GM21367 (cell line): ENCODE data around the gene EIF5AL1.
"Not testable (repeated sequence)": the region's sequence is repeated elsewhere in the genome, so short reads cannot be mapped to it uniquely, and the experiment has no call there.

Source experiments
- ATAC-seq: cut with Tn5 transposase; IDR thresholded peaks from one replicate; pipeline ENCODE4 v1.9.1; 2021; ENCODE audit not compliant: unreplicated experiment

EIF5AL1 gene

DNA sequence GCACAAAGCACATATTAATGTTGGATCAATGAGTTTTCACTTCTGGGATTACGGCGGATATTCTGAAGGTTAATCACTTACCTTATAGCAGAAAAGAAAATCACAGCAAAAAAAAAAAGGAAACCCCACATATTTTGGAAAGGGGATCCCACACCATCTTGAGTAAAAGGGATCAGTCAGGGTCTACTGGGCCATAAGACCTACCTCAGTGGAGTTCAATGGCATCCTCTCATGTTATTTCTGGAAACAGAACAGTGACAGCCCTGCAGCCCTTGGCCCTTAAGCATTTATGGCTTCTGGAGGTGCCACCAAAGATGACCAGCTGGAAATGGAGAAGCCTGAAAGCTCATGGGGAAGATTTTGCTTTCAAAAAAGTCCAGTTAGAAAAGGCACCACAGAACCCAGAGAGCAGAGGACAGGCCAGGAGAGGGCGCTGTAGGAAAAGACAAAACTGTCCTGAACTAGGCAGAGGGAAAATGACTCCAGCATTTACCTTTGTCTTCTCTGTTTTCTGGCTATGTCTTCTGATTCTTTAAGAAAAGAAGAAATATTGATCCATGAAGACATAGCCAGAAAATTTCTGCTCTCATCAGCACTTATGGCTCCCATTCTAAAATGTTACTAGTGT, 2.9 kb upstream of the EIF5AL1 start:
- ATAC-seq = not testable (repeated sequence)

DNA sequence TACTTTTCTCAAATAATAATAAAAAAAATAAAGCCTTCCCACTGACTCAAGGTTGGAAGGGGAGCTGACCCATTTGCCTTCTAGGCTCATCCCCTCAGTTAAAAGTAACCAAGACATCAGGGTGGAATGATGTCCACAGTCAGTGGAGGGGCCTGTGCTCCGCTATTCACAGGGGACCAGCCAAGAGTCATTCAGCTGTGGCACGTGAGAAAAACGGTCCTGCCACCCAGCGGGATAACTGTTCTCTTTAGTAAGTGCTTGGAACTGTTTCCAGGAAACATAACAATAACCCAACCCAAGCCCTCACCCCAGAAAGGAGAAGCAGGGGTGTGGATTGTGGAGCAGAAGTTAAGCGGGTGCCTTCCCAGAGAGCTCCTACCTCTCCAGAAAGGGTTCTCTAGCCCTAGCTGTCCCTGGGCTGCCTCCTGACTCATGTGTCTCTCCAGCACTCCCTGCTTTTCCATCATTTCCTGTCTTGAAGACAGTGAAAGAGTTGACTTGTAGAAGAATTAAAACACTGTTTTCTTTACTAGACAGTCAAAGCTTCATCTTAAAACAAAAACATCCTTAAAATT, 2.3 kb upstream of the EIF5AL1 start:
- ATAC-seq = not testable (repeated sequence)

DNA sequence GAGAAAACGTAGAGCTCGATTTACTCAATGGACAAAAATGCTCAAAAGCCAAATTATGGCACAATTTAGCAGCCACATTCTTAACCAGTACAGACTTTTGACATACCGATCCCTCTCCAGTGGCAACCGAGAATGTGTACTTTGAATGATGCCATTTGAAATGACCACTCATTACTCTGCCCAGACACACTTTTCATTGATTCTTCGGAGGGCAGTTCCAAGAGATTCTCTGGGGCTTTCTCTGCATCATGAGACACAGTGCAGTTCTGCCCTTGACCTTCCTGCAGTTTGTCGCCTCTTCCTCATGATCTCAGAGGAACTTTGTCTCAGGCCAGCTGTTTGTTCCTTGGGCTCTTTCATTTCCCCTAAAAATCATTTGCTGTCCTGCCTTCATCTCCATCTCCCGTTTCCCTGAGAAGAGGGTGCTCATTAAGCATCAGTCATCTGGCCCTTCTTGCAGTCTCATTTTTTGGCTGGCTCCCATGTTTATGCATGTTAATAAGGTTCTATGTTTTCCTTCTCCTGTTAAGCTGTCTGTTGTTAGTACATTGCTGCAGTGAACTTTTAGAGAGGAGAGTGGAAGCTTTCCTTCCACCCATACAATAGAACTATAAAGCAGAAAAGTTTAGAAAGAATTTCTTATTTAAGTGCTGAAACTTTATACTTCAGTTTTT, 4.3 kb downstream of the EIF5AL1 start:
- ATAC-seq = not testable (repeated sequence)

DNA sequence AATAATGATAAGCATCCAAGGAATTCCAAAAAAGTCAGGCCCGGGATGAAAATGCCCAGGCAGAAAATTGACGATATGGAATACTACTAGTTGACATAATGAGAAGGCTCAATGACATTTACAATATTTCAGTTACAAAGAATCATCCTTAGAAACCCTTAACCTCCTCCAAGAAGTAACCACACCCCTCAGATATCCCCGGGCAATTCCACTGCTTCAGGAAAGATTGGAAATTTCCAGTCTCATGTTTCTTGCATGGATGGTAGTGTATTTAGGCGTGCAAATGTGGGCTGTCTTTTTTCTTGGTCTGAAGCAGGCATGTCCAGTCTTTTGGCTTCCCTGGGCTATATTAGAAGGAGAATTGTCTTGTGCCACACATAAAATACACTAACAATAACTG, 5.2 kb downstream of the EIF5AL1 start:
- ATAC-seq = not testable (repeated sequence)

DNA sequence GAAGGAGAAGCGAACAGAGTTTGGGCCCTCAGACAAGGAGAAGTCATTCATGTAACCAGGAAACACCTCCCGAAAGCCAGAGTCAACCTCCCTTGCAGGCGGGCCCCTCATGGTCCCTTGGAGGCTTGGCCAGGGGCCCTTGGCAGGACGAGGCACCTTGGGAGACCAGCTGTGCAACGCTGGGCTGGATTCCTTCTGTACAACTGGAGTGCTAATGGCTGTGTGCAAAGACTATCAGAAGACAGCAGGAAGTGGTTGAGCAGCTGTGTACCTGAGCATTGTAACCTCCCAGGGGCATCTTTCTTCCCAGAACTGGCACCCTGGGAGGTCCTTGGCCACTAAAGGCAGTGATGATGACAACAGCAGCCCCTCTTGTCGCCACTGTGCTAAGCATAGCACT, 9.4 kb downstream of the EIF5AL1 start:
- not testable (repeated sequence) for ATAC-seq

DNA sequence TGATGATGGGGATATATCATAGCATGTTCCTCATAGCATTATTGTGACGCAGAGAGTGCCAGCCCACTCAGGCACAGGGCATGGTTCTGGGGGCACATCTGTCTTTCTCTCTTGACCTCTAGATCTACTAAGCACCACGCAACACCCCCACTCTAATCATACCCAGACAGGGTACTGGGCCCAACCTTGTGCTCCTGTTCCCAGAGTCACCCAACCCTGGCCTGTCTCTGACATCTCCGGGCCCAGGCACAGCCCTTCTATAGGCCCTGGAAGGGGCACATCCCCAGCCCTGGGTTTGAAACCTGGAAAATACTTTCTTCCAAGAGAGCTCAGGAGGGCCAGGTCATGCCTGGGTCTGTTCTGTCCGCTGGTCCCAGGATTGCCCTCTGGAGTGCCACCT, 10.1 kb downstream of the EIF5AL1 start:
- not testable (repeated sequence) for ATAC-seq

DNA sequence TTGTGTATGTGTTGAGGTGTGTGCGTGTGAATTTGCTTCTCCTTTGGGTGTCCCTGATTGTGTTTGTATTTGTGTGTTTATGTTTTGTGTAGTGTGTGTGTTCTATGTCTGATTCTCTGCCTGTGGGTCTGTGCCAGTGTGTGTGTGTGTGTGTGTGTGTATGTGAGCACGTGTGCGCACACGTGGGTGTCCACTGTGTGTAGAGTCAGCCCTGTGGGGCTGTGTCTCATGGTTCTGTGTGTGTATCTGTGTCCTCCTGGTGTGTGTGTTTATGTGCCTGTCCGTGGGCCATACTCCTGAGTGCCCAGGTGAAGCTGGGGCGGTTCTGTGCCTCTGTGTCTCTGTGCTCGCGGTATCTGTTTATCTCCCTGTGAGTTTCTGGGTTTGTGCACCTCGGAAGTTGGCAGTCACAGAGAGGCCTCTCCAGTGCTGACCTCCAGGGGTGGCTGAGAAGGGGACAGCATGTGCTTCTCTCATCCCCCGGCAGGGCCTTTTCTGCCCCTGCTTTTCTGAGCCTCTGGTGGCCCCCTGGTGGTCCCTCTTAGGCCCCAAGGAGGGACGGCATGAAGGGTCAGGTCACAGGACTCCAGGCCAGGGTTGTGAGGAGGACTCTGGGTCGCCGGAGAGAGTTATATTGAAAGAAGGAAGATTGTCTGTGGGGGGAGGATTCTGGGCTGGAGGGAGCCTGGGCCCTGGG, 11.0 kb downstream of the EIF5AL1 start:
- ATAC-seq = not testable (repeated sequence)

DNA sequence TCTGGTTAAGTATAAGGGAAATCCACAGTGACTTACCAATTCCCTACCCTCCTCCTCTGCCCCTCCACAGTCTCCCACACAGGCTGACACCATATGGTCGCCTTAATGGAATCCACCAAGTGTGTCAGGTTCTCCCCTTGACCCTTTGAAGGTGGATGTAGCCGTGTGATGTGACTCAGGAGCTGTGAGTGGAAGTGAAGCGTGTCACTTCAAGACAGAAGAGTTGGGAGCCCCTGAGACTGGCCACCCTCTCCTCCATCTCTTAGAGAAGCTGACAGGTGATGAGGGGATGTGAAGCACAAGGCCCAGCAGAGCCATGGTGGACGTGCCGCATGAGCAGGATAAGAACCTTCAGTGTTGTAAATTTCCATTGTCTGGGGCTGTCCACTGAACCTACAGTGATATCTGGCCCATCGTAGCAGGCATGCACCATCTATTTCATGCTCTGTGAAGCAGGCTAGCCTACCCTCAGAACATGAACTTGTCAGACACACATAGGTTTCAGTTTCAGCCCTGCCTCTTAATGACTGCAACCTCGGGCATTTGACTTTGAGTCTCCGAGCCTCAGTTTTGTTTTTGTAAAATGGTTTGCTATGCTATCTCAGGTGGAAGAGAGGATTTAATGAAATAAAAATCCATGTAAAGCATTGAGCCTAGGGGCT, 12.8 kb downstream of the EIF5AL1 start:
- ATAC-seq = peak; percentile 90

DNA sequence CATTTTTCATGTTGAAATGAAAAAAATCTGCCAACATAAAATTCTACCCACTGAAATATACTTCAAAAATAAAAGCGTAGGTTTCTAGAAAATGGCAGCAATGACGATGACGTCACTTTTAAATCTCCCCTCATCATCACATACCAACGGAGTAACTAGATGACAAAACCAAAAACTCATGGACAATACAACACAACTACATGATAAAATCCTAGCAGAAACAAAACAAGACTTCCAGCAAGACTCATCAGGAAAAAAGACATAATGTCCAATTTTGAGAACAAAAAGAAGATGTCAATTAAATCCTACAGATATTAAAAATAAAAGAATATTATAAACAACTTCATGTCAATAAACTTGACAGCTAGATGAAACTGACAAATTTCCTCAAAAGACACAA, 15.9 kb downstream of the EIF5AL1 start:
- not testable (repeated sequence) for ATAC-seq

DNA sequence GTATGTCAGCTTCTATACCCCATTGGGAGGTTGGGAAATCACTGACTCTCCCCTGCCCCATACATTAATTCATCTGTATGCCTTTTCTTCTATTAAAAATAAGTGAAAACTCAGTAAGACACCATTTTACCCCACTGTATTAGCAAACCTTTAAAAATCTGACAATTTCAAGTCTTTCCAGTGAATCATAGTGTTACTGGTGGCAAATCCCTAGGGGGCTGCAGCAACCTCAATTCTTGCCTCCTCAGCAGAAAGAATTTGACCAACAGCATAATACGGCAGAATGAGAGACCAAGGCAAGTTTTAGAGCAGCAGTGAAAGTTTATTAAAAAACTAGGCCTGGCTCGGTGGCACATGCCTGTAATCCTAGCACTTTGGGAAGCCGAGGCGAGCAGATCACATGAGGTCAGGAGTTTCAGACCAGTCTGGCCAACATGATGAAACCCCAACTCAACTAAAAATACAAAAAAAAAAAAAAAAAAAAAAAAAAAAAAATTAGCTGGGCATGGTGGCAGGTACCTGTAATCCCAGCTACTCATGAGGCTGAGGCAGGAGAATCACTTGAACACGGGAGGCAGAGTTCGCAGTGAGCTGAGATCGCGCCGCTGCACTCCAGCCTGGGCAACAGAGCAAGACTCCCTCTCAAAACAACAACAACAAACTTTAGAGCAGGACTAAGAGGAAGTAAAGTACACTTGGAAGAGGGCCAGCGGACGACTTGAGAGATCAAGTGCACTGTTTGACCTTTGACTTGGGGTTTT, 21.0 kb downstream of the EIF5AL1 start:
- ATAC-seq = not testable (repeated sequence)

DNA sequence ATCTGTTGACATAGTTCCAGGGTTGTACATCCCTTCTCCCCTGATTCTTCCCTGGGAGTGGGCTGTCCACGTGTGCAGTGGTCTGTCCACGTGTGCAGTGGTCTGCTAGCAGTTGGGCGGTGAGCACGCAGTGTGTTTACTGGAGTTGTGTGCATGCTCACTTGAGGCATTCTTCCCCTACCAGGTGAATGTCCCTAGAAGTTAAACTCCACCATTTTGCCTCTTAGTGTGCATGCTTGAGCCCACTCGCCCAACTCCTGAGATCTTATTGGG, 21.5 kb downstream of the EIF5AL1 start:
- not testable (repeated sequence) for ATAC-seq

DNA sequence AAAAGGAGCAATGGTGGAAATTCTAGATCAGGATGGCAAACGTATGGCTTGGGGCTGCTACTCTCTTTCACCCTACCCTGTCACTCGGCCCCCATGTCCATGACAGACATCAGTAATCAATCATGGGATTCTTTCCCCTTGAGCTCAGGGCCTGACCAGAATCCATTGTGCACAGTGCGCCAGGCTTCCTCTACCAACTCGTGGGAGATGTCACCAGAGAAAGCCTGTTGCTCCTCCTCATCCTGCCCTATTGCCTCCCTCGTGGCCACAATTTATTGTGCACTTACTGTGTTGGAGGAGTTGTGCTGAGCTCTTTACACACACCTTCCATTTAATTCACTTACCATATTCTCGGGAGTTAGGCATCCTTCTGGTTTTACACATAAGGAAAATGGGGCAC, 26.0 kb downstream of the EIF5AL1 start:
- ATAC-seq = not testable (repeated sequence)

DNA sequence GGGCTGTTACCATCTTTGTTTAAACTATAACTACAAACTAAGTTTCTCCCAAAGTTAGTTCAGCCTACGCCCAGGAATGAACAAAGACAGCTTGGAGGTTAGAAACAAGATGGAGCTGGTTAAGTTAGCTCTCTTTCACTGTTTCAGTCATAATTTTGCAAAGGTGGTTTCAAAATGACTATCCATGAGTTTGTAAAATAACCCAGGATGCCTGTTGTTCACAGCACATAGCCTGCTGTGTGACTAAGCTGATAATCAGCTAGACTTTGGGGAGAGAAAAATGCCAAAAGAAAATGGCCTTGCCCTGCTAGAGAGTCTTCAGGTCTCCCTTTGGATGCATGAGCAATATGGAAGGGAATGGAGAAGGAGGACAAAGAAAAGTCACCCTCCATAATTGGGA, 28.6 kb downstream of the EIF5AL1 start:
- ATAC-seq = peak; percentile 86

DNA sequence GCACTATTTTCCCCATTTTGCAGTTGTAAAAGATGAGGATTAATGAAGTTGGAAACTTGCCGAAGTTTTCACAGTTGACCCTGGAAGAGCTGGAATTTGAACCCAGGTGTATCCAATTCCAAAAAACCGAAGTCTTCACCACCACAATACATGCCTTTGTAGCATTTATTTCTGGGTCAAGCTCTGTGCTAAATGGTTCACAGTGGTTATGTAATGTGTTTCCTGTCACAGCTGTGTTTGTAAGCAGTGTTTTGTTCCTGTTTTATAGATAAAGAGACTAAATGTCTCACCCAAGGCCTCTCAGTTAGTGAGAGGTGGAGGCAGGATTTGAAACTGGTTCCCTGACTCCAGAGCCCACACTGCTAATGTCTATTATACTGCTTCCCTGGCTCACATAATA, 30.3 kb downstream of the EIF5AL1 start:
- no peak for ATAC-seq

DNA sequence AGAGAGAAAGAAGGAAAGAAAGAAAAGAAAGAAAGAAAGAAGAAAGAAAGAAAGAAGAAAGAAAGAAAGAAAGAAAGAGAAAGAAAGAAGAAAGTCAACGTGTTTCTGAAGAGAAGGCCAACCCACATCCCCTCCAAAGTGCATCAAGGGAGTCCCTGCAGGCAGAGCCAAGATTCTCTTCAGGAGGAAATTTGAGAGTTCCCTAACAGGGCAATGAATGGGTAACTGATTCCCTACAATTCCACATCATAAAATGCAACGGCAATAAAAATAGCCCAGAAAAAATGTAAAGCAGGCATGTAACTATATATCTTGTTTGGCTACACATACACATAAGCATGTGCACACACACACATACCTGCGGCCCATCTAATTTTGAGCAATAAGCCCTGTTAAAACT, 32.1 kb downstream of the EIF5AL1 start:
- ATAC-seq = not testable (repeated sequence)

DNA sequence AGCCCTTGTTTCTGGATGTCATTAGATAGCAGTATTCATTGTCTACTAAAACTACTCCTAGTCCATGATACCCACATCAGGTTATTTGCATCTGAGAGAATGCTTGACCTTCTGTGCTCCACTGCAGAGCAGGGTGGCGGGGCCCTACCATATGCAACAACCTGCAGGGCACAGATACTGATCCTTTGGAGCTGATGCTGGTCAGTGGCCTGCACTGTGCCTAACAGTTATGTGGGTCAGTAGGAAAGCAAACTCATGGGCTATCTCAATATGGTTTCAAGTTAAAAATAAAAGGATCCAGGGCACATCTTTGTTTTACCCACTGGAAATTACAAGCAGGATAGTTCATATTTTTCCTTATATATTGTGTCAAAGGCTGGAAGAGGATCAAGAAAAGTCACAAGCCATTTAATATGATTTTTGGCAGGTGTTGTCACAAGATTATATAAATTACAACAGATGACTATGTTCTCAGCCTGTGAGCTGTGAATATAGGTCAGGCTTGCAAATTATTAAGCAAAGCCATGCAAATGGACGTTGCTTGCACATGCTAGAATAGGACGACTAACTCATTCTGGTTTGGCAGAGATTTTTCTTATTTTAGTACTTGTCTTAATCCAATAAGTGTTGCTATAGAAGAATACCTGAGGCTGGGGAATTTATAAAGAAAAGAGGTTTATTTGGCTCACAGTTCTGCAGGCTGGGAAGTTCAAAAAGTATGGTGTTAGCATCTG, 32.8 kb downstream of the EIF5AL1 start:
- not testable (repeated sequence) for ATAC-seq

DNA sequence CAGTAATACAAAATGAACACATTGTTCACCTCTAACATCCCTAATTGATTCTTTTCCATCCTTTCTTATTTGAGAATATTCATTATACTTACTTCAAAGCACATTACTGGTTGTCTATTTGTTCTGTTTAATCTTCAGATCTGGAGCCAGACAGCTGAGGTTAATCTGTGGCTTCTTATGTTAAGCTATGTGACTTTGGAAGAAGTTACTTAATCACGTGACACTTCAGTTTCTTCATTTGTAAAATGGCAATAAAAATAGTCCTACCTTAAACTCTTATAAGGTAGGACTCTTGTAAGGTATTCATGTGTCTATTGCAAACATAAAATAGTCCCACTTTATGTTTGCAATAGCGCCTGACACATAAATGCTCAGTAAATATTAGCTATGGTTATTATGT, 34.8 kb downstream of the EIF5AL1 start:
- ATAC-seq = not testable (repeated sequence)

DNA sequence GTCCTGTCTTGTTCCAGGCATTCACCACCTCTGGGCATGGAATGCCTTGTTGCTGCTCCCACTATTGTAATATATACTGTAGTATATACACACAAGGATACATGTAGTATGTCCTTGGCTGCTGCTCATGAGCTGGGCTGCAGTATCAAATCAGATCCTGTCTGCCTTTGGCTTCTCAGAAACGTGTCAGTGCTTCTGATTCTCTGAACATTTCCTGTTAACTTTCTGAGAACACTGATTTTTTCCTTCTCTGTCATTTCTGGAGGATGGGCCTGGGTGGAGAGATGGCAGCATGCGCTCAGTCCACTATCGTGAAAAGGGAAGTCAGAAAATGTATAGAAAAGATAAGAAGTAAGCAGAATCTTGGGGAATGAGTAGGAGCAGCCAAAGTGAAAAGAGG, 35.6 kb downstream of the EIF5AL1 start:
- ATAC-seq = no peak

DNA sequence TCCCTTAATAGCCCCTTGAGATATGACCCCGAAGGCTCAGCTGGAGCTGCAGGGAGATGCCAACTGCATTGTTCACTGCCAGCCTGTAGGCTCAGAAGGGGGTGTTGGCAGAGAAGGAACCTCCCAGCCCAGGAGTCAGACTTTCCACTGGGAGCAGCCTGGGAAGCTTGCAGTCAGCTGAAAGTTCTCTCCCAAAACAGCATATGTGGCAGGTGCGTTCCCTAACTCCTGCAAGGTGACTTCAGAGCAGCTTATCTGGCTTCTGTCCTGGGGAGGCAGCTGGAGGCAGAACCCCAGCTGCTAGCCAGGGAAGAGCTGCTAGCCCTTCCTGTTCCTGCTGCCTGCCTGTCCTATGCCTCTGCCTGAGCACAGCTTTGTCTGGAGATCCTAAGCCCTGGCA, 39.8 kb downstream of the EIF5AL1 start:
- no peak for ATAC-seq
